AG09309 (cell line): ENCODE data around the gene GORAB.

ENCODE experiments used
- DNase-seq: peaks from one replicate; pipeline ENCODE4 v3.0.0-alpha.2; 2010; ENCODE audit warnings: low read depth
- H3K4me3 ChIP-seq: 2 replicates; pipeline ENCODE4 v1.5.1; 2011; ENCODE audit warnings: mild to moderate bottlenecking, low read depth, low read length, moderate library complexity; ENCODE audit not compliant: control insufficient read depth
- CTCF ChIP-seq: IDR thresholded peaks from 2 replicates; pipeline ENCODE4 v1.5.1; 2011; ENCODE audit warnings: mild to moderate bottlenecking, low read depth, low read length, inconsistent platforms; ENCODE audit not compliant: insufficient read depth, control insufficient read depth; ENCODE audit errors: missing control alignments

Gene GORAB

GRCh38 chr1:170531758-170532657 is at the start of gene GORAB:
GORAB (plus strand) TSS chr1:170532166; CDS start chr1:170532224, 58 bp downstream.
- peak; percentile 96 for DNase-seq
- H3K4me3 ChIP-seq = peak within 1 kb of the TSS; percentile 69
- no peak for TF ChIP-seq CTCF

- H3K4me3 ChIP-seq = no peak overlapping the region
- TF ChIP-seq CTCF = no peak
- peak; percentile 50 for DNase-seq
Observed at GRCh38 chr1:170483051-170483450, 48.9 kb upstream of the GORAB start.

GRCh38 chr1:170487503-170487902 is 44.5 kb upstream of the GORAB start:
- no peak for TF ChIP-seq CTCF
- H3K4me3 ChIP-seq = no peak overlapping the region
- no peak for DNase-seq

- no peak for DNase-seq
- no peak overlapping the region for H3K4me3 ChIP-seq
- no peak for TF ChIP-seq CTCF
Observed at GRCh38 chr1:170491291-170491690, 40.7 kb upstream of the GORAB start.

GRCh38 chr1:170494369-170494768 is 37.6 kb upstream of the GORAB start:
- no peak overlapping the region for H3K4me3 ChIP-seq
- no peak for DNase-seq
- no peak for TF ChIP-seq CTCF

- H3K4me3 ChIP-seq = no peak overlapping the region
- no peak for DNase-seq
- TF ChIP-seq CTCF = no peak
Observed at GRCh38 chr1:170495006-170495405, 37.0 kb upstream of the GORAB start.
